PC-3 (cell line): ENCODE data around the gene PCNT.

Experiments
- EZH2 ChIP-seq: fragments of 300-600 bp; sonication (generic); IDR thresholded peaks from one replicate; pipeline ENCODE4 v1.6.1; 2017; ENCODE audit warnings: antibody characterized with exemption, mild to moderate bottlenecking, low read length; ENCODE audit not compliant: unreplicated experiment
- EZH2phosphoT487 ChIP-seq: fragments of 300-600 bp; sonication (generic); IDR thresholded peaks from 2 replicates; pipeline ENCODE4 v1.6.1; 2018; ENCODE audit warnings: mild to moderate bottlenecking, antibody characterized with exemption, low read length, borderline replicate concordance
- TF ChIP-seq, protein P1 (sequence below): fragments of 300-600 bp; sonication (generic); conservative IDR thresholded peaks from 2 replicates; pipeline ENCODE4 v1.5.1; 2017; ENCODE audit warnings: antibody characterized with exemption, low read depth, mild to moderate bottlenecking, low read length

DNA sequence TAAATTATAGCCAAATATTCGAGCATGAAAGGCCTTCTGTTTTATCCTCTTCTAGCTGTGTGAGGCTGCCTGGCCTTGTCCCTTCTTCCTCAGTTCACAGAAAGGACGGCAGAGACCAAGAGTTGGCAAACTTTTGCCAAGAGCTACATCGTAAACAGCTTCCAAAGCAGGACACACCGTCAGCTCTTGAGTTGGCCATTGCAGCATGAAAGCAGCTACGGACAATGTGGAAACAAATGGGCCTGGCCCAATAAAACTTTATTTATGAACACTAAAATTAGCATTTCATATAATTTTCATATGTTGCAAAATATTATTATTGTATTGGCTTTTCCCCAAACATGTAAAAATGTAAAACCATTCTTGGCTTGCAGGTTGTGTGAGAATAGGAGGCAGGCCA lies 11.0 kb upstream of the PCNT start:
- TF ChIP-seq EZH2phosphoT487 (no peak), EZH2 (no peak)
- TF ChIP-seq, protein P1, sequence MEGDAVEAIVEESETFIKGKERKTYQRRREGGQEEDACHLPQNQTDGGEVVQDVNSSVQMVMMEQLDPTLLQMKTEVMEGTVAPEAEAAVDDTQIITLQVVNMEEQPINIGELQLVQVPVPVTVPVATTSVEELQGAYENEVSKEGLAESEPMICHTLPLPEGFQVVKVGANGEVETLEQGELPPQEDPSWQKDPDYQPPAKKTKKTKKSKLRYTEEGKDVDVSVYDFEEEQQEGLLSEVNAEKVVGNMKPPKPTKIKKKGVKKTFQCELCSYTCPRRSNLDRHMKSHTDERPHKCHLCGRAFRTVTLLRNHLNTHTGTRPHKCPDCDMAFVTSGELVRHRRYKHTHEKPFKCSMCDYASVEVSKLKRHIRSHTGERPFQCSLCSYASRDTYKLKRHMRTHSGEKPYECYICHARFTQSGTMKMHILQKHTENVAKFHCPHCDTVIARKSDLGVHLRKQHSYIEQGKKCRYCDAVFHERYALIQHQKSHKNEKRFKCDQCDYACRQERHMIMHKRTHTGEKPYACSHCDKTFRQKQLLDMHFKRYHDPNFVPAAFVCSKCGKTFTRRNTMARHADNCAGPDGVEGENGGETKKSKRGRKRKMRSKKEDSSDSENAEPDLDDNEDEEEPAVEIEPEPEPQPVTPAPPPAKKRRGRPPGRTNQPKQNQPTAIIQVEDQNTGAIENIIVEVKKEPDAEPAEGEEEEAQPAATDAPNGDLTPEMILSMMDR, result no peak
